HG03460 (cell line): ENCODE data around the gene CHURC1.

ENCODE experiments used
- ATAC-seq: cut with Tn5 transposase; IDR thresholded peaks from one replicate; pipeline ENCODE4 v1.9.1; 2021; ENCODE audit not compliant: unreplicated experiment

Gene CHURC1

DNA sequence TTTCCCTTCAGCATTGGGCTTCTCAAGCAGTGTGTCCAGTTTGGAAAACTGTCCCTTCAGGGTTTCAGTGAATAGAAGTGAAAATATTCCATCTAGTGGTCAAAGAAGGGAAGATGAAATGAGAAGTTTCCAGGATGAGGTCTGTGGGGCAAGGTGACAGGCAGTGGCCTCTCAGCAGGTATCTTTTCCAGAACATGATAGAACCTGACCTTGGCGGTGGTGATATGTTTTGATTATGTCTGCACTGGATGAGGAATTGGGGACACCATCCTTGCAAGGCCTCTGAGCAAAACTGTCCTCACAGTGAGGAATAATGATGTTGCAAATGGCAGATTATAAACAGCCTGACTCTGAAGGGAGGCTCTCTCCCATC is 23.6 kb downstream of the CHURC1 start:
- ATAC-seq, result no peak

- no peak for ATAC-seq
These were observed 24.9 kb downstream of the CHURC1 start for GRCh38 chr14:64938972-64939816.

- ATAC-seq, result no peak
These were observed 25.5 kb downstream of the CHURC1 start for GRCh38 chr14:64939817-64940190.

DNA sequence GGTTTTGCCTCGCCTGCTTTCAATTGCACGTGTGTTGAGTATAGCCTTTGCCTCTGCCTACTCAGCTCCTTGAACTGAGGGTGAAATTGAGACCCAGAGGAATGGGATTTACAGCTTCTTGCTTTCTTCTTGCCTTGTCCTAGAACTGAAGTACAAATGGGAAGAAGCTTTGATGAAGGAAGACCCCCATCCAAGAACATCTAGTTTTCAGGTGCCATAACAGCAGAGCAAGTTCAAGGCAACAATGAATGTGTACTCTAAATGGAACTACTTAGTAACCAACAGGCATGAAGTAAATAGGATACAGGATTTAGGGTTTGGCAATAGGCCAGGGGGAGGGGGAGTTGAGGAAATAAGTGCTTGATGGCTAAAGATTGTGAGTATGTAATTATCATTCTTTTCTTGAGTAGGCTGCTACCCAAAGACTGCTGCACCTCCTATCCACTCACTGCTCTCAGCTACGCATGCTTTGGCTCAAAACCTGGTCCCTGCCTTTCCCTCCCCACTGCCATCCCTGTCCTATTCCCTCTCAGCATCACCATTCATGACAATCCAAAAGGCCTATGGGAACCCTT is 26.2 kb downstream of the CHURC1 start:
- no peak for ATAC-seq

DNA sequence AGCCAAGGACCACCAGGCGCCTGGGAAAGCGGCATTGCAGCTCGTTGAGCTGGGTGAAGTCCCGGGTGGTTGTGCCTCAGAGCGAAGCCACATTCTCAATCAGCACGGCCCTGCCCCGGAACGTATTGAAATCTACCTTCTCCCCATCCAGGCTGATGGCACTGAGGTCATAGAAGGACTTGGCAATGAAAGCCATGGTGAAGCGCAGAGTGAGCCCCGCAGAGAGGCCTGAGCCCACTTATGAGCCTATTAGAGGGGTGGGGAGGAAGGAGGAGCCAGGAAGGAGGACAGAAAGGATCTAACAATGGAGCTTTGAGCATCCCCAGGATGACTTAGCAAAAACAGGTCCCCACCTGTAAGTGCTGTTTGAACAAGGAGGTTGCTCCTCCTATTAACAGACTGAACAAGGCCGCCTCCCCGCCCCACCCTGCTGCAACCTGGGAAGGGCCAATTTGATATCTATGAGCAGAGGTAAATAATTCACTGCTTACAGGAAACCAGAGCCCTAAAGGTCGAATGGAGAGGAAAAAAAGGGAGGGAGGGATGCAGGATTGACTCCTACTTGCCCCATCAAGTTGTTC is 28.4 kb downstream of the CHURC1 start, which contains the start of gene GPX2:
Gene GPX2, minus strand, starts transcription at position 215 of the 581 bp plus-strand sequence. Its CDS starts 19 bp downstream, at position 196.
- no peak for ATAC-seq

GRCh38 chr14:64943556-64943955 is 29.3 kb downstream of the CHURC1 start:
- ATAC-seq, result no peak

DNA sequence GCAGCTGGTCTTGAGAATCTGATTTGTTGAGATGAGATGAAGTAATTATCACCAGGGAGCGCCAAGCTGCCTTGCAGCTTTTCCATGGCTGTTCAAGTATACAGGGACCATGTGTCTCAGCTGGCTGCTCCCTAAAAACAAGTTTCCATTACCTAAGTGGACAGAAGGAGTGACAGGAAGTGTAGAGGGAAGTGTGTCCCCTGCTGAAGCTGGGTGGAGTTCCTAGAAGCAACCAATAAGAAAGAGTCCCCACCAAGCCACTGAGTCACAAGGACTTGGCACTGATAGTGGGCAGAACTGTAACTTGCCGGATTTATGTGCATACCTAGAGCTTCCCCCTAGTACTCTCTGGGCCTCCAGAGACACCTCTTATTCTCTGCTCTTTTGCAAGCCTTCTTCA is 29.8 kb downstream of the CHURC1 start:
- no peak for ATAC-seq

DNA sequence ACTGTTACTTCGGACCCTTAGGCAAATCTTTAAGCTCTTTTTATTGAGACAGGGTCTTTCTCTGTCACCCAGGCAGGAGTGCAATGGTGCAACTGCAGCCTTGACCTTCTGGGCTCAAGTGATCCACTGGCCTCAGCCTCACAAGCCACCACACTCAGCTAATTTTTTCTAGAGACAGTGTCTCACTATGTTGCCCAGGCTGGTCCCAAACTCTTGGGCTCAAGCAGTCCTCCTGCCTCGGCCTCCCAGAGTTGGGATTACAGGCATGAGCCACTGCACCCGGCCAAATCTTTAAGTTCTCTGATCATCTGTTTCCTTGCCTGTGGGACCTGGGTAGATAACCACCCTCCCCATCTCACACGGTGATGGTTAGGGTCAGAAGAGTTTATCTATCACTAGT is 30.6 kb downstream of the CHURC1 start:
- ATAC-seq, result no peak

GRCh38 chr14:64945431-64946178 is 31.4 kb downstream of the CHURC1 start:
- ATAC-seq, result no peak

DNA sequence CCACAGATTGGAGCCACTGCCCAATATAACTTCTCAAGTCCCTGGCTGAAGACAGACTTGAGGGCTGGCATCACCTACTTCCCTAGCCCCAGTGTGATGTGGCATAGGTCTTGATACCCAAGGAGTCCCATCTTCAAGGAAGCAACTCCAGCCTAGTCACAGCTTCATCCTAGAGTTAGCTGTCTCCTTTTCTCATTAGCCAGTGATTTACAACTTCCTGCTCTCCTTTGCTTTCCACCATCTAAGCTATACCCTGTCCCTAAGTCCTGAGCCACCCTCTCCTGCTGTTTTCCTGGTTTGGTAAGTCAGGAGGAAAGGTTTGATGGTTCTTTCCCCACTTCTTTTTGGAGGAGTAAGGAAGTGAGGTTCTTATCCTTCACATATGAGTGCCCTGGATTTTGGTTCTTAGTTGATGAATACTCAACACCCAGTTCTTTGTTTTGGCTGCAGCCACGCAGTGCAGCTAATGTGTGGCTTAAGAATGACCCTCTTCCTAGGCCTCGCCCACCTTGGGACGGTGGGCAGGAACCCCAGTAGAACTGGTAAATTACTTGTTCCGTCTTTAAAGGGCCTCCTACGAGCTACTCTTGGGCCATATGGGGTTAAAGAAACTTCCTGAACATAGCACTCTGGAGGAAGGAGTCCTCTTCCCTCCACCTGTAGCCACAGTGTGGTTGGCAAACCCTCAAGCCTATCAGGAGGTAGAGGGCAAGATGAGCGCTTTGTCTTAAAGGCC is 32.2 kb downstream of the CHURC1 start:
- no peak for ATAC-seq

DNA sequence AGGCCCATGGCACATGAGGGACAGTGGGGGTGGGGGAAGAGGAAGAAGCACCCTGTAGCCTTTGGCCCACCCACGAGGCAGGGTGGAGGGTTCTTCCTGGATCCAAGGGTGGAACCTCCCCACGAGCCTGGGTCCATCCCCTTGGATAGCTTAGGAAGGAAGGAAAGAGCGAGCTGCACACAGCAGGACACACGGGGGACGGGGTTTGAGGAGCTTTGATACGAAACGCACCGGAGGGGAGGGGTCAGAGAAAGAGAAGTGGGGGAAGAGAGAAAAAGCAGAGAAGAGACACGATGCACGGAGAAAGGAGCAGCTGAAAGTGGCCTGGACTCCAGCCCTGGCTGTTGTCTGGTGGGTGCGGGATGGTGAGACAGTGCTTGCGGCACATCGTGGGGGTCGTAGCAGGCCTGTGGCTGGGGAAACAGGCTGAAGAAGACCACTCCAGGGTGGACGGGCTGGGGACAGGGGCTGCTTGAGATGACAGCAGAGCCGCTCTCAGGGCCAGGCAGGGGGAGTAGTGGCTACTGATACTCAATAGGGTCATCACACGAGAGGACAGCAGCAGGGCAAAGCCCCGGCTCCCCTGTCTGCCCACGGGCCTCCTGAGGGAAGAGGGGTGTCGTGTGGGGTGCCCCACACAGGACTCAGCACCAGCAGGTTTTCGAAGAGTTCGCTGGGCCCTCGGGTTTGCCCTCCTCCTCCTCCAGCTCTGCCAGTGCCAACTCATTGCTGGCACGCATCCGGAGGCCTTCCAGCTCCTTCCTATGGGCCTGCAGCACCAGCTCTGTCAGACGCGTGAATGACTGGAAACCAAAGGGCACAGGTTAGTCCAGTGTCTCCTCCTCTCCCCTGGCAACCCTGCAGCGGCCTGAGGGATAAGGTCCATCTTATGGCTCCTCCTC is 33.7 kb downstream of the CHURC1 start:
- no peak for ATAC-seq

- no peak for ATAC-seq
These were observed 34.5 kb downstream of the CHURC1 start for GRCh38 chr14:64948612-64949210.

DNA sequence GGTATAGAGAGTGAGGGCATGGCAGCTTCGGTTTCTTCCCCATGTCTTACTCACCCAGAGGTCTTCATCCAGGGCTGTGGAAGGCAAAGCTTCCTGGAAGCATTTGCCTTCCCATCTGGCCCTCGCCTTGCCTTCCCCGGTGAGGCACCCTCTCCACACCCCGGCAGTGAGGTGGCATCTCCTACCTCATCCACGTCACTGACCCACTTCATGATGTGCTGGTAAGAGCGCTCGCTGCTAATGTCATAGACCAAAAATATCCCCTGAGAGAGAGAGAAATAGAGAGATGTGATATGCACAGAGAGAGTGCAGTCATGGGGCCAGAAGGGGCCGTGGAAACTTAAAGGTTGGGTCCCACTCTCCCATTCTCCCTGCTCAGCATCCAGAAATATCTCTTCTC is 36.6 kb downstream of the CHURC1 start:
- no peak for ATAC-seq

- no peak for ATAC-seq
These were observed 37.0 kb downstream of the CHURC1 start for GRCh38 chr14:64951291-64951690.

DNA sequence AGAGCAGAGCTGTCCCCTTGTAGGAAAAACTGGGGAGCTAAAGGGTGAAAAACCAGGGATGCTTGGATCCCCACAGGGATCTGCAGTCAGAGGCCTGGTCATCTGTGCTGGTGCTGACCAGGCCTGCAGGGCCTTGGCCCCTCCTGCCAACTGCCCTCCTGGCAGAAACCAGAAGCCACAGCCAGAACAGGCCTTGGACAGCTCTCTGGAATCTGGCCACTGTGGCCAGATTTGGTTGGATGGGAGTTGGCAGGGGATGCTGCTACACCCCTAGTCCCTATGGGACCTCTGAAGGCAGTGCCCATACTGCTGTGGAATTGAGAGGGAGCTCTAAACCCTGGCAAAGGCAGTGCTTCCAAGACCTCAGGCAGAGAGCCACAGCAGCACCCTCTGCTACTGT is 37.5 kb downstream of the CHURC1 start:
- no peak for ATAC-seq

DNA sequence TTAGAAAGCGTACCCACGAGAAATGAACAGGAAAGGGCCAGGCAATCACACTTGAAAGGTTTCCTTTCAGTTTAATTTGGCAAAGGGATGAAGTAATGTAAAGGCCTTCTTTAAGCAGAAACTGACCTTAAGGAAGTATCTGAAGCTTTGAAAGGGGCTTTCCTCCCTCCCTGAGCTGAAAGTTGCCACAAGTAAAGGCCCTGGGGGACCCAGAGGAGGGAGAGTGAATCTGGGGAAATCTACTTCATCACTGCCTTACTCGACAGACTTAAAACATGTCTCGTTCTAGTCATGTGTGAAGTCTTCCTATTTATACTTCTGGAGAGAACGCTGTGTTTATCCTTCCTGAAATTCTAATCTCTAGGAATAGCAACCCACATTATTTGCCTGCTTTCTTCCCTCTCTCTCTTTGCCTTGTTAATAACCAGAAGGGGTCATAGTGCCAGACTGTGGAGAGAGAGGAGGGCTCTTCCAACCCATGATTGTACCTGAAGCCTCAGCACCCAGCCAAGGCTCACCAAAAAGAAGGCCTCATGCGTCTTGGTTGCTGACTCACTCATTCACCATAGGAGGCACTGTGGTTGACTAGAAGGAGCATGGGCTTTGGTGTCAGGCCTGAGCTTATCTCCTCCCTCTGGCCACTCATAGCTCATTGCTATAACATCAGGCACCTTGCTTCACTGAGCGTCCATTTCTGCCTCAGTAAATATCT is 38.5 kb downstream of the CHURC1 start:
- ATAC-seq, result no peak

- no peak for ATAC-seq
These were observed 39.0 kb downstream of the CHURC1 start for GRCh38 chr14:64953310-64953654.

GRCh38 chr14:64953661-64954060 is 39.4 kb downstream of the CHURC1 start:
- ATAC-seq, result no peak
